Upper lobe of right lung (tissue), 1 donor: ENCODE measurements around the gene MYLK. TPM values are rescaled to one million over a fixed set of nuclear protein-coding genes. Genes with fewer than 3 reads are reported as not detected.

Experiments
- ATAC-seq: fragments of 200-7000 bp; cut with Tn5 transposase; one replicate; pipeline ENCODE4 v1.9.1; 2020; ENCODE audit warnings: mild to moderate bottlenecking, moderate library complexity
- DNase-seq: peaks from one replicate; pipeline ENCODE4 v3.0.0-alpha.2; 2020
- H3K27ac ChIP-seq: fragments of 200-600 bp; one replicate; pipeline ENCODE4 v1.8.0; 2022
- H3K27me3 ChIP-seq: fragments of 200-600 bp; one replicate; pipeline ENCODE4 v1.8.0; 2022; ENCODE audit warnings: mild to moderate bottlenecking
- H3K36me3 ChIP-seq: fragments of 200-600 bp; one replicate; pipeline ENCODE4 v1.8.0; 2022
- H3K4me1 ChIP-seq: fragments of 200-600 bp; one replicate; pipeline ENCODE4 v1.8.0; 2022
- H3K4me3 ChIP-seq: fragments of 200-600 bp; one replicate; pipeline ENCODE4 v1.8.0; 2022; ENCODE audit warnings: mild to moderate bottlenecking
- H3K9me3 ChIP-seq: fragments of 200-600 bp; one replicate; pipeline ENCODE4 v1.8.0; 2022
- CTCF ChIP-seq: fragments of 200-600 bp; IDR thresholded peaks from one replicate; pipeline ENCODE4 v1.8.0; 2022; ENCODE audit warnings: antibody characterized with exemption
- intact Hi-C: fragments of 100-400 bp; cut with DNase I; formaldehyde crosslinking; loops from one replicate; pipeline ENCODE4 v1.11.0; 2022
- total RNA-seq: library from RNA; stranded (reverse); fragmentation: NEBNext Ultra II Directional; extraction: Animal tissue kit (Norgen Biotek cat#: 25700); gene quantifications from one replicate; pipeline ENCODE4 v1.2.1, GENCODE V29; 2021
- donor health status: DM: no; HTN: yes; CAD: no; lungs with severe emphysema.

The MYLK gene
- total RNA-seq, 1 donor from 2014 or later = 248 TPM

- no peak overlapping the region for H3K27ac ChIP-seq
- no peaks in the 10 kb centered on the region for H3K9me3 ChIP-seq
- no peak for DNase-seq
- no peaks in the 10 kb centered on the region for H3K27me3 ChIP-seq
- no peaks in the 10 kb centered on the region for H3K36me3 ChIP-seq
- no peak for TF ChIP-seq CTCF
- H3K4me3 ChIP-seq = no peak overlapping the region
- intact Hi-C loops = no loop called here
- H3K4me1 ChIP-seq = peaks cover 22% of the 10 kb centered on the region
- ATAC-seq = no peak
Measured at GRCh38 chr3:123587401-123587800, 296.7 kb downstream of the MYLK start.

- ATAC-seq (no peak), DNase-seq (no peak)
- intact Hi-C loops = no loop called here
- Histone ChIP-seq H3K9me3 (no peaks in the 10 kb centered on the region), H3K36me3 (no peaks in the 10 kb centered on the region), H3K27ac (no peak overlapping the region), H3K27me3 (no peaks in the 10 kb centered on the region), H3K4me3 (no peak overlapping the region), H3K4me1 (peaks cover 22% of the 10 kb centered on the region)
- no peak for TF ChIP-seq CTCF
Measured at GRCh38 chr3:123586968-123587367, 297.2 kb downstream of the MYLK start.

GRCh38 chr3:123586131-123586530 is 298.0 kb downstream of the MYLK start:
- H3K4me1 ChIP-seq = peaks cover 22% of the 10 kb centered on the region
- H3K27ac ChIP-seq = peak overlapping the region; percentile 96
- no peak for ATAC-seq

GRCh38 chr3:123584988-123585937 is 298.9 kb downstream of the MYLK start, which contains the start of gene HACD2:
Gene HACD2, minus strand, starts transcription at chr3:123585053. Its CDS starts 26 bp downstream, at chr3:123585027.
- peak; percentile 98 for ATAC-seq
- Histone ChIP-seq H3K27ac (peak within 1 kb of the TSS; percentile 96), H3K4me1 (peaks cover 22% of the 10 kb centered on the region), H3K9me3 (no peaks in the 10 kb centered on the region), H3K4me3 (peak within 1 kb of the TSS; percentile 83), H3K36me3 (peaks cover 9% of the 10 kb centered on the region), H3K27me3 (no peaks in the 10 kb centered on the region)
- TF ChIP-seq CTCF = no peak
- intact Hi-C loops = no loop called here
- DNase-seq = peak; percentile 98

More at GRCh38 chr3:123586131-123586530, 298.0 kb downstream of the MYLK start:
- no peaks in the 10 kb centered on the region for H3K27me3 ChIP-seq
- peak overlapping the region; percentile 83 for H3K4me3 ChIP-seq
- intact Hi-C loops = no loop called here
- TF ChIP-seq CTCF = no peak
- H3K9me3 ChIP-seq = no peaks in the 10 kb centered on the region
- H3K36me3 ChIP-seq = peaks cover 6% of the 10 kb centered on the region
- no peak for DNase-seq

- Histone ChIP-seq H3K4me1 (peaks cover 27% of the 10 kb centered on the region), H3K36me3 (peaks cover 15% of the 10 kb centered on the region), H3K9me3 (no peaks in the 10 kb centered on the region), H3K27me3 (no peaks in the 10 kb centered on the region), H3K27ac (peak overlapping the region; percentile 96), H3K4me3 (peak overlapping the region; percentile 83)
- TF ChIP-seq CTCF = peak; percentile 16
- ATAC-seq (peak; percentile 71), DNase-seq (no peak)
- intact Hi-C loops = no loop called here
Measured at GRCh38 chr3:123584284-123584987, 299.7 kb downstream of the MYLK start.
